HG03280 (cell line): ENCODE data around the gene MRM1.
A peak's percentile ranks its signal among the peaks of the same experiment; 100 is the strongest.

Experiments
- ATAC-seq: cut with Tn5 transposase; IDR thresholded peaks from one replicate; pipeline ENCODE4 v1.9.1; 2021; ENCODE audit warnings: mild to moderate bottlenecking, moderate library complexity; ENCODE audit not compliant: unreplicated experiment

MRM1 gene

DNA sequence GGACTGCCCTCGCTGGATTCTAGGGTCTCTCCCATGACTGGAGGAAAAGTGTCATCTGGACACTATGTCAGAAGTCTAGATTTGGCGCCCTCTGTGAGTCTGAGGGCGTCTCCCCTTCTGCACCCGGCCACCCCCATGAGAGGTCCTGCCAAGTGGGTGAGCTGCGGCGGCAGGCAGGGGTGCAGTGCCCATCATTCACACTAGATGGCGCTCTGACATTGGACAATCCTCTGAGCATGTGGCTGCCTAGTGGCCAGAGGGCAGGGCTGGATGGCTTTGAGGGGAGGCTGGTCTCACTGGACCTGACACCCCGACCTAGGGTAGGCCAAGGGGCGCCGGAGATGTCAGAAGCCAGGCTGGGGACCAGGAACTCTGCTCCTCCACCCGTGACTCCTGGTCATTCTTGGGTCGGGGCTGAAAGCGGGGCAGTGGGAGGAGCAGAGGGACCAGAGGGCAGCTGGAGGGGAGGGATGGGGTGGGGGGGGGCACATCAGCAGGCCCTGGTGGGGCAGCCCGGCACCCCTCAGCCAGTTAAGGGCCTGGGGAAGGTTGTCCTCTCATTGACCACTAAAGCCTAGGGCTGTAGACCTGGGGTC, 28.0 kb downstream of the MRM1 start:
- ATAC-seq: peak; percentile 57

DNA sequence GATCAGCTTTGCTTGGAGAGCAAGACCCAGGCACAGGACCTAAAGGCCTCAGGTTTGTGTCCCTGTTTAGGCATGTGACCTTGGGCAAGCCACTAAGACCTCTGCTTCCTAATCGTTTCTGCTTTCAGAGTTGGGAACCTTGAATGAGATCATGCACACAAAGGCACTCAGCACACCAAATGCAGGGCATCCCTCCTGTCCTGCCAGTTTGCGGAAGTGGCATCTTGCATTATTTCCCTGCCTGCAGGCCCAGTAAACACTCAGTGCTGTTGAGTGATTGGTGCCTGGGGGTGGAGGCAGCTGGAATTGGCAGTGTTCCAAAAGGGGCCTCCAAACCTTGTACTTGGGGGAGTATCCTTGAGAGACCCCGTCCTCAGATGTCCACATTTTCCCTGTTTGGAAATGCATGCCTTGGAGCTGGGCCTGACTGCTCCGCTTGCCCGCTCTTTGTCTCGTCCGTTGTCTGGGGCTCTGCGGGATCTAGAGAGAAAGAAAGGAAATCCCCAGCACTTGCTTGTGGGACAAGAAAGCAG, 28.7 kb downstream of the MRM1 start:
- ATAC-seq: no peak

DNA sequence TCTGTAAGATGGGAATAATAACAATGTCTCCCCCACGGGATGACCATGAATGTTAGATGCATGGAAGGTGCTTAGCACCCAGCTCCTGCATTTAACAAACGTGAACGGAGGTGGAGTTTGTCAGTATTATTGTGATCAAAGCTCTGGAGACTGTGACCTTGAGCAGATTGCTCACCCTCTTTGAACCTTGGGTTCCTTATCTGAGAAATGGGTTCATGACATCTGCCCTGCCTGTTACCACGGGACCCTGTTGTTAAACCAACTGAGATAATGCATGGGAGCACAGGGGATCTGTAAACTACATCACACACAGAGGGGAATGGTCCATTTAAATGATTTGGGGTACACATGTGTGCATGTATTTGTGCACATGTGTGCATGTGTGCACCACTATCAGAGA, 29.6 kb downstream of the MRM1 start:
- ATAC-seq: no peak

DNA sequence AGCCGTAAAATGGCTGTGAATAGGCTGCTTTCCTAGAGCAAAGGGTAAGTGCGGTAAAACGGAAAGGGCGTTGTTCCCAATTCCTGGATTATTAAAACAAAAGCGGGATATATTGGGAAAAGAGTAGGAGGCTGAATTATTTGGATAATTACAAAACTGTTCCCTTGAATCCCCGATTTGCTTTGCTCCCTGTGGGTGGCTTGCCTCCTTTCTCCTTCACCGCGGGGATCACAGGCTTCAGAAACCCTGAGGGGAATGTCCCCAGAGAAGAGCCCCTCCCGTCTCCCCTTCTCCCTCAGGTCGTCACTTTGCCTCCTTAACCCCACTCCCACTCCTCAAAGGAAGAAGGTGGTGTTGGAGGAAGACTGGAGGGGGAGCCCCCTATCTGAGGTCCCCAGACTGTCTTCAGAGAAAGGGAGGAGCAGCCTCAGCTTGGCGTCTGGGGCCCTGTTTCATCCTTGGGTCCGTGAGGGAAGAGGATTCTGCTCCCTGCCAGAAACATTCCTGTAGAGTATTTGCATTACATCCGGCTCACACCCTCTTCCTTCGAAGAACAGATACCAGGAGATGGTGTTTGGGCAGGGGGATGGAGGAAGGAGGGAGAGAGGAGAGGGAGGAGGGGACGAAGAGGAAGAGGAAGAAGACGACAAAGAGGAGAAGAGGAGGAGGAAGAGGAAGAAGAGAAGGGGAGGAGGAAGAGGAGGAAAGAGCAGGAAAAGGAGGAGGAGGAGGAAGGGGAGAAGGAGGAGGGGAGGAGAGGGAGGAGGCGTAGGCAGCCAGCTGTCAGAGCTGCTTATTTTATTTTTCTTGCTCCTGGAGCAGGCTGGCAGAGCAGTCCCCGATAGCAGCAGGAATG, 31.8 kb downstream of the MRM1 start:
- no peak for ATAC-seq

DNA sequence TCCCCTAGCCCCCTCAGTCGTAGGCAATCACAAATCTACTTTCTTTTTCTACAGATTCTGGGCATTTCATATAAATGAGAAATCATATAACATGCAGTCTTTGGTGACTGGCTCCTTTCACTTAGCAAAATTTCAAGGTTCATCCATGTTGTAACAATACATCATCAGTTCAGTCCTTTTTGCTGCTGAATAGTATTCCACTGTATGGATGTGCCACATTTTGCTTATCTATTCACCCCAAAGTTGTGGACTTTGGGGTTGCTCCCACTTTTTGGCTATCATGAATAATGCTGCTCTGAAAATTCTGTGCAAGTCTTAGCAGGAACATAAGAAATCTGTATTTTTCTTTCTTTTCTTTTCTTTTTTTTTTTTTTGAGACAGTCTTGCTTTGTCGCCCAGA, 39.0 kb downstream of the MRM1 start:
- ATAC-seq: no peak

DNA sequence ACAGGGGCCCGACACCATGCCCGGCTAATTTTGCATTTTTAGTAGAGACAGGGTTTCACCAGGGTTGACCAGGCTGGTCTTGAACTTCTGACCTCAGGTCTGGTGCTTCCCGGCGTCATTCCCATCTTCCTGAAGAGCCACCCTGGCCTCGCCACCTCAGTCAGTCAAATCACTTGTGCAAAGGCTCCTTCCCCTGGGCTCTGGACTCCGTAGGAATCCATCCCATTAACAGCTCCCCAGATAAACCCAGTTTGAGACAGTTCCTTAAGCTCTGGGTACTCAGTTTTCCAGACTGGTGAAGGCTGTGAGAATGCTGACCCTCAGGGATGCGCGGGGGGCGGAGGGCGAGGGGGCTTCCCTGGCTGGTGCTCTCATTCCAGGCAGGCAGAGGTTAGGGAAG, 39.5 kb downstream of the MRM1 start:
- no peak for ATAC-seq

DNA sequence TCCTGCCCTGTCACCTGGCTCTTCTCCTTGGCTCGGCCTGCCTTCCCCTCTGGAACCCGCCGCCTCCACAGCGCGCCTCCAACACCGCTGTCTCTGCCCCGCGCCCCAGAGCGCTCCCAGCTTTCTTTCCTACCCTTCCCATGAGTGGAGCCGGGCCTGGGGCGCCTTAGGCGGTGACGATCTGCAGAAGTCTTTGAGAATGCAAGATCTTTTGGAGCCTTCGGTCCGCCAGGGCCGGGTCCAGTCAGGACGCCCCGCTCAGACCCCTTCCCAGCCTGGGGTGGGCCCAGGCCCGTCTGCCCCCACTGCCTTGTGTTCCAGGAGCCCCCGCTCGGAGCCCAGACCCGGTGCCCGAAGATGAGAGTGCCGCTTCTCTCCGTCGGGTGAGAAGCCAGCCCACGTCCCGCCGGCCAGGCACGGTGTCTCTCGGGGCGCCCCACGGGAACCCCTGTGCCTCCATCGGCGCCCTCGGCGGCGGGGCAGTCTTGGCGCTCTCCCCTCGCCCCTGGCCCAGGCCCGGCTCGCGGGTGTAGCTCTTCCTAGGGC, 40.0 kb downstream of the MRM1 start:
- ATAC-seq: no peak

DNA sequence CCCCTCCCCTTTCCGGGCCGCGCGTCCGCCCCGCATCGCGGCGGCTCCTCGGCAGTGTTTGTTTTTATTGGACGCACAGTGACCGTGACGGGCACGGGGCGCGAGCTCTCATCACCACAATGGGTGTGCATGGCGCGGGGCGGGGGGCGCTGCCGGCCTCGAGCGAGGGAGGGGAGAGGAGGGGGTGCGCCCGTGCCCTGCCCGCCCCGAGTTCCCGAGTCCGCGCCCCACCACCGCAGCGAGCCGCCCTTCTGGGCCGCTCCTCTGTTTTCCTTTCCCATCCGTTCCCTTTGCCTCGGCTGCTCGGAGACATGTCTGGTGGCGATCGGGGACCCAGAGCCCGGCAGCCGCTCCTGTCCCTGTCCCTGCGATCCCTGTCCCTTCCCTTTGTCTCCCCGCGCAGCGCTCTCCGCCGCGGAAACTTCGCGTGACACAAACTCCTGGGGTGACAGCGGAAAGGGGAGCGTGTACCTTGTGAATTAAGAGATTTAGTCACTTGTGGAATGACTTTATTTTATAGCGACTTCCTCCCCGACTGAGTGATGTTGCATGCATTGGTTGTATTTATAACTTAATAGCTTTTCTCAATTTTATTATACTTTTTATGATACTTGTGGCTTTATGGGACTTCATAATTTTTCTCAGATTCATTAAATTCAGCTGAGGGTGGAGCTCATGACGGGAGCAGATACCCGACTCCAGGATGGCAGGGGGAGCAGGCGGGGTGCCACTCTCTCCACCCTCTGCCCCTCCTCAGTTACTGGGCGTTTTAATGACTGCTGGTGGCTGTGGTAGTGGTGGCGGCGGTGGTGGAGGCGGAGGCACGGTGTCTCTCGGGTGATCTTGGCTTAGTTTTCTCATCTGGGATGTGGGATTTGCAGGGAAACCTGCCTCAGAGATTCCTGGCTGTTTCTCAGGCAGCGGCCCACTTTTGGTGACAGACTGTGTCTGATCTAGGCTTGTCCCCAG, 40.8 kb downstream of the MRM1 start:
- no peak for ATAC-seq

DNA sequence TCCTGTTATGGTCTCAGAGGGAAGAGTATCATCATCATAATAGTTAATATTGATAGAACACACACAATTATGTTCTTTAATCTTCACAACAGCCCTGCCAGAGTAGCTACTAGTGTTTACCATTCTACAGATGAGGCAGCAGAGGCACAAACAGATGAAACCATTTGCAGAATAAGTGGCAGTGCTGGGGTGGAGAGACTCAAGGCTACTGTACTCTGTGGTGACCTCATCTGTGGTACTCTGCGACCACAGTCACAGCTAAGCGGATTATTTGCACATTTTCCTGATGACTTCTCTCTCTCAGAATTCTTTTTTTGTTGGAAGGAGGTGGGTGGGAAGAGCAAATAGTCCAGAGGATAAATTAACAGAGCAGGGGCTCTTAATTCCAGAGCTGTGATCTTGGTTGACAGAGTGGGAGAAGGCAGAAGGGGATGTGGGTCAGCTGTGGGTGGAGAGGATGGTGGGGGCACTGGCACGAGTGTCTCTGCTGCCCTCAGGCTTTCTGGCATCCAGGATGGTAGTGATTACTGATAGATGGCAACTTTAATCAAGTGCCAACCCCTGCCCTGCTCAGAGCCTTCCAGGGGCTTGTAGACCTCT, 41.8 kb downstream of the MRM1 start:
- no peak for ATAC-seq

DNA sequence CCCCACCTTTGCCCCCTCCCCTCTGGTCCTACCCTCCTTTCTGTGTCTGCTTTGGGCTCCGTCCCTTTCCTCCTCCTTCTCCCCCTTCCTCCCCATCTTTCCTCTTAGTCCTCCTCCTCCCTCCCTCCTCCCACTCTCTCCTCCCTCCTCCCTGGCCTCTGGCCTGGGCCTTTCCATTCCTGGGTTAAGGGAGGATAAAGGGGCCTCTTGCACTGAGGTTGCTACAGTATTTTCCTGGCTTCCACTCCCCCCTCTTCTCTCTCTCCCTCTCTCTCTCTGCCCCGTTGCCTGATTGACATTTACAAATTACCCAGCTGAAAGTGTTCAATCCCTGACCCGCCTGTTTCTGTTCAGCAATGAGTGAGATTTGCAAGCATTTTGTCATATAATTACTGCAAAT, 44.0 kb downstream of the MRM1 start:
- no peak for ATAC-seq

DNA sequence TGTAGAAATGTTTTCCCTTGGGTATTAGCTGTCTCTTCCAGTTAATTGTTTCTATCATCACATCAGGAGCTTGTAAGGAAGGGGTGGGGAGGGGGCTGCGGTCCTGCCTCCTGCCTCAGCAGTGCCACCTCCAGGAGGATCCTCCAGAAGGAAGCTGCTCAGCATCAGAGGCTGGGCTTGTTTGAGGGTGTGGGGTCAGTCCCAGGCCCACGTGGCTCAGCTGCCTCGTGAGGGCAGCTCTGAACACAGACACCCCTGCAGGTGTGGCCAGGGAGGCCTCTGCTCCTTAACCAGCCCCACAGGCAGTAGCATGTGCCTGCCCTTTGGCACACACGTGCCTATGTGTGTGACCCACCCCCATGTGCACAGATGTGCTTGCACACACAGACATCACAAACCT, 46.3 kb downstream of the MRM1 start:
- no peak for ATAC-seq

DNA sequence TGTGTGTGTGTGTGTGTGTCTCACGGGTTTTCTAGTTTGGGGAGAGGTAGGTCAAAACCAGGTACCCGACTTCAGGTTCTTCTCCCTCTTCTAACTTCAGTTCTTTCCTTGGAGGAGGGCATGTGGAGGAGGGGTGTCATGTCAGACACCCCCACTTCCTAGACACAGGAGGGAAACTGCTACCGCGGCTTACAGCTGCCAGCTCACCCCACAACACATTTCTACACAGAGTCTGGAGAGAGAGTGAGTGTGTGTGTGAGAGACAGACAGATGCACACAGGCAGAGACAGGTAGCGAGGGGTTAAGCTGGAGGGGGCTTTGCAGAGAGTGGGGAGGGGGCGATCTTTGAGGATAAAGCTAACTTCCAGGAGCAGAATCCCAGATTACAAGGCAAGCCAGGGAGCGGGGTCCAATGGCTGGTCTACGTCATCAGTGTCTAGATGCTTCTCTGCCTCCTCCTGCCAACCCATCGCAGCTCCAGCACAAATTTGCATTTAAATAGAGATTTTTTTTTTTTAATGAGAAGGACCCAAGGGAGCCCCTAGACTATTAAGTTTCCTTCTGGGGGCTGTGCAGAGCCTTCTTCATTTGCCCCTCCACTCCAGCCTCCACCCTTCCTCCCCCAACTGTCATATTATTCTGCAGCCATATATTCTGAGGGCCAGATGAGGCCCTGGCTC, 48.9 kb downstream of the MRM1 start:
- ATAC-seq: no peak

DNA sequence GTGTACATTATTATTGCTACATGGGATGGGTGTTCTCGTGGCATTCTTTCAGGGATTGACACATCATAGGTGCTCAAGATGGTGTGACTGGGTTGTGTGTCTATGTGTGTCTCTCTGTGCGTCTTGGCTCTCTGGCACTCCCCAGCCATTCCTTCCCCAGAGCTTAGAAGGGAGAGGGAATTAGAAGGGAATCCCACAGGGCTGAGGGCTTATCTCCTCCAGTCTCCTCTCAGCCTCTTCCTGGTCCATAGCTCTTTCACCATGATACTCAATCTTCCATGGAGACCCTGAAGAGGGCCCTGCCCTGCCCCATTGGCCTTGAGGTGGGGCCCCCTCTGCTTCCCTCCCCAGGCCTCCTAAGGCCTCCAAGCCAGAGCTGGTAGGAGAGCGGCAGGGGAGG, 52.0 kb downstream of the MRM1 start:
- ATAC-seq: no peak

DNA sequence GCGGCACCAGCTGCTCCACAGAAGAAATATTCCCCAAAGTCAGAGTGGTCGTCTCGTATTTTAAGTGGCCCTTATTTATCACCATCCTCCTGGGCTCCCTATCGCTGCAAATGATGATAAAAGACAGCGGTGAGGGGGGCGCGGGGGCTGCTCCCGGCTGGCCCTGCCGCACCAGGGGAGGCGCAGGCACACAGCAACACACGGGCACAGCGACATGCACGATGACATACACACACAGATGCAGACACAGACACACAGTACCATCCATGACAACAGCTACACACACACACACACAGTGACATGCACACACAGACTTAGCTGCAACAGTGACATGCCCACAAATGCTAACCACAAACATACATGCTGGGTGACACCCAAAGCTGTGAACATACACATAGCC, 52.5 kb downstream of the MRM1 start:
- ATAC-seq: no peak

DNA sequence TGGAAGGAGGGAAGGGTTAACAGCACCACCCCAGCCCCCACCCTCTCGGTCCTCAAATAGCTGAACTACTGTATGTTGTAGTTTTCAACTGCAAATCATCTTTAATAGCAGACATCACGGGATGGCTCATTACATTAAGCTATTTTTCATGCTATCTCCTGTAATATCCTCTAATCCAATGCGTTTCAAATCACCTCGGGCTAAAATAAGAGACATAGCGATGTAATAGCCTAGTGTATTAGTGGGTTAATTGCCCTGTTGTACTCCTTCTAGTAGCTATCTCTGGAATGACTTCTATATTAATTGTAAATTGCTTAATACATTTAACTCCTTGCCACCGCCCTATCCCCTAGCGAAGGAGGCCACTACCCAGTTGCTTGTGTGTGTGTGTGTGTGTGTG, 54.3 kb downstream of the MRM1 start:
- ATAC-seq: no peak

DNA sequence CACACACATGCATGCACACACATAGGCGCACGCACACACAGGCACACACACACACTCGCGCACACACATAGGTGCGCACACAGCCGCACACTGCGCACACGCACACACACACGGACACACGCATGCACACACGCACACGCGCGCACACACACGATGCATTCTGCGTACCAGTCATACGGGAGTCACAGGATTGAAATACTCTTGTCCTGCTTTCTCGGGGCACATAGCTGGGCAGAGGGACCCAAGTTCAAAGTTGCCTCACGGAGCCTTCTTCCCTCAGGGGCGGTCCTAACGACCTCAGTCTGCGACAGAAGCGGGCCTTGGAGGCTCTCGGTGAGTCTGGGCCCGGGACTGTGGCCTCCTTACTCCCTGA, 56.0 kb downstream of the MRM1 start:
- ATAC-seq: no peak

DNA sequence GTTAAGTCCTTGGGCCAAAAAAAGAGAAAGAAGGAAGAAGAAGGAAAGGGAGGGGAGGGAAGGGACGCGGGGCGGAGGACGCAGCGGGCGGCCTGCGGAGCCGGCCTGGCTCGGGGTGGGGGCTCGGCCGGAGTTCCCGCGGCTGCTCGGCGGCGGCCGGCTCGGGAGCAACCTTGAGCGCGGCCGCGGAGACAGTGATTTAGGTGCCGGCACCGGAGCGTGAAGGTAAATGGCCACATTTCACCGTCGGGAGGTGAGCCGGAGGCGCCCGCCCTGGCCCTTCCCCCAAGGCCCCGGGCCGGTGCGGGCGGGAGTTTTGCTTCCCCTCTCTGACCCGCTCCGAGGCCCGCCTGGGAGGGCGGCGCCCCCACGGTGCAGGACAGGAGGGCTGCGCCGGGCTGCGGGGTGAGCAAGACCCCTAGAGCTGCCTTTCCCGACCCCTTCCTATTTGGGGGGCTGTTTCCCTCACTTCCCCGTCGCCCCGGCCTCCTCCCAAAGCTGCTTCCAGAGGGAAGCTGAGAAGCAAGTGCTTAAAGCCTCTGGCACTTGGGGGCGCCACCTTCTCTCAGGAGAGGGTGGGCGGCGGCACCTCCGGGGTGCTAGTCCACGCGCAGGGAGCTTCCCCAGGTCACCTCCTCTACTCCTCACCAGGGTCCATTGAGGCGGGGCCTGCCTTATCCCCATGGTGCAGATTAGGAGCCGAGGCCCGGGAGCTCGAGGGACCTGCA, 56.5 kb downstream of the MRM1 start:
- ATAC-seq: no peak
